HG03442 (cell line): ENCODE results near the gene NGEF.

Experiments used
- ATAC-seq: cut with Tn5 transposase; IDR thresholded peaks from one replicate; pipeline ENCODE4 v1.9.1; 2021; ENCODE audit warnings: mild to moderate bottlenecking, moderate library complexity; ENCODE audit not compliant: unreplicated experiment

The NGEF gene

GRCh38 chr2:232973796-232974195 lies 39.3 kb downstream of the NGEF start:
- no peak for ATAC-seq

GRCh38 chr2:232973011-232973735 lies 39.9 kb downstream of the NGEF start:
- no peak for ATAC-seq

GRCh38 chr2:232971744-232972143 lies 41.3 kb downstream of the NGEF start:
- no peak for ATAC-seq

- no peak for ATAC-seq
Observed at GRCh38 chr2:232970051-232970450, 43.0 kb downstream of the NGEF start.

GRCh38 chr2:232967474-232967873 lies 45.6 kb downstream of the NGEF start:
- no peak for ATAC-seq

- no peak for ATAC-seq
Observed at GRCh38 chr2:232966122-232966521, 46.9 kb downstream of the NGEF start.

GRCh38 chr2:232963913-232964312 lies 49.1 kb downstream of the NGEF start:
- ATAC-seq, result no peak

GRCh38 chr2:232960862-232961261 lies 52.2 kb downstream of the NGEF start:
- ATAC-seq, result no peak

- ATAC-seq, result no peak
Observed at GRCh38 chr2:232959139-232959538, 53.9 kb downstream of the NGEF start.

GRCh38 chr2:232957657-232958090 lies 55.4 kb downstream of the NGEF start:
- no peak for ATAC-seq

GRCh38 chr2:232955856-232956255 lies 57.2 kb downstream of the NGEF start:
- no peak for ATAC-seq

GRCh38 chr2:232954691-232955090 lies 58.4 kb downstream of the NGEF start:
- no peak for ATAC-seq

- ATAC-seq, result no peak
Observed at GRCh38 chr2:232951891-232952290, 61.2 kb downstream of the NGEF start.

GRCh38 chr2:232951181-232951580 lies 61.9 kb downstream of the NGEF start:
- ATAC-seq, result no peak

GRCh38 chr2:232950751-232951150 lies 62.3 kb downstream of the NGEF start:
- no peak for ATAC-seq

GRCh38 chr2:232949016-232949415 lies 64.0 kb downstream of the NGEF start:
- ATAC-seq, result no peak

GRCh38 chr2:232942831-232943230 lies 70.2 kb downstream of the NGEF start:
- ATAC-seq, result no peak

GRCh38 chr2:232941912-232942594 lies 71.0 kb downstream of the NGEF start:
- no peak for ATAC-seq

- ATAC-seq, result no peak
Observed at GRCh38 chr2:232941400-232941799, 71.7 kb downstream of the NGEF start.

- ATAC-seq, result no peak
Observed at GRCh38 chr2:232940724-232941123, 72.3 kb downstream of the NGEF start.

- no peak for ATAC-seq
Observed at GRCh38 chr2:232937278-232937906, 75.7 kb downstream of the NGEF start.

GRCh38 chr2:232931636-232932035 lies 81.4 kb downstream of the NGEF start:
- ATAC-seq, result no peak
